ENCODE data around the gene COMT.

Gene COMT

GRCh38 chr22:19970031-19970478, 28.5 kb downstream of the COMT start:
- no peak overlapping the region for H3K23ac ChIP-seq (ENCODE audit: low read length in 2 of 2)
- no peak overlapping the region for H3K14ac ChIP-seq (ENCODE audit: low read length in 2 of 2)
- no peak overlapping the region for H4K8ac ChIP-seq (ENCODE audit: low read length)
- no peaks in the 10 kb centered on the region for H3K9me3 ChIP-seq (ENCODE audit: control insufficient read depth, low read length)
- no peak overlapping the region for H4K91ac ChIP-seq (ENCODE audit: low read length)
- no peaks in the 10 kb centered on the region for H3K79me1 ChIP-seq (replicated peaks; ENCODE audit: low read length, poor library complexity, severe bottlenecking)
- no peak overlapping the region for H3K27ac ChIP-seq (ENCODE audit: low read length, poor library complexity, severe bottlenecking)
- no peaks in the 10 kb centered on the region for H3K27me3 ChIP-seq (ENCODE audit: control insufficient read depth in 1 of 2, insufficient read depth in 1 of 2, low read length in 2 of 2)
- no peak overlapping the region for H2AFZ ChIP-seq (ENCODE audit: low read depth, low read length)
- H2BK5ac ChIP-seq (ENCODE audit: low read depth, low read length, poor library complexity, severe bottlenecking): no peak overlapping the region
- no peak overlapping the region for H3K4me3 ChIP-seq (ENCODE audit: insufficient read depth in 1 of 2, low read depth in 1 of 2, low read length in 2 of 2)
- H2AK5ac ChIP-seq (ENCODE audit: low read length, severe bottlenecking): no peak overlapping the region
- no peak overlapping the region for H2BK15ac ChIP-seq (ENCODE audit: low read depth, poor library complexity, severe bottlenecking)
- H3K36me3 ChIP-seq (ENCODE audit: control insufficient read depth in 1 of 2, insufficient read depth in 2 of 2, low read depth in 1 of 2, low read length in 2 of 2): peaks cover 34 to 72% of the 10 kb centered on the region in 2 experiments
- H3K4me1 ChIP-seq (ENCODE audit: control insufficient read depth, insufficient read depth, low read depth, low read length): peaks cover 17% of the 10 kb centered on the region
- H3K9ac ChIP-seq (ENCODE audit: low read length): no peak overlapping the region
- no peak overlapping the region for H2BK120ac ChIP-seq (ENCODE audit: low read depth, low read length)
- no peak overlapping the region for H2BK12ac ChIP-seq (ENCODE audit: low read length in 2 of 2)
- no peak overlapping the region for H3K4me2 ChIP-seq (ENCODE audit: low read length, poor library complexity, severe bottlenecking)
- no peak for DNase-seq
- no peak overlapping the region for H3K4ac ChIP-seq (ENCODE audit: low read depth in 1 of 2, low read length in 2 of 2)
- WGBS: 71% methylated on average over 9 of the region's 9 CpGs
- no peak overlapping the region for H3K18ac ChIP-seq (ENCODE audit: low read depth in 1 of 2, low read length in 2 of 2)

DNA sequence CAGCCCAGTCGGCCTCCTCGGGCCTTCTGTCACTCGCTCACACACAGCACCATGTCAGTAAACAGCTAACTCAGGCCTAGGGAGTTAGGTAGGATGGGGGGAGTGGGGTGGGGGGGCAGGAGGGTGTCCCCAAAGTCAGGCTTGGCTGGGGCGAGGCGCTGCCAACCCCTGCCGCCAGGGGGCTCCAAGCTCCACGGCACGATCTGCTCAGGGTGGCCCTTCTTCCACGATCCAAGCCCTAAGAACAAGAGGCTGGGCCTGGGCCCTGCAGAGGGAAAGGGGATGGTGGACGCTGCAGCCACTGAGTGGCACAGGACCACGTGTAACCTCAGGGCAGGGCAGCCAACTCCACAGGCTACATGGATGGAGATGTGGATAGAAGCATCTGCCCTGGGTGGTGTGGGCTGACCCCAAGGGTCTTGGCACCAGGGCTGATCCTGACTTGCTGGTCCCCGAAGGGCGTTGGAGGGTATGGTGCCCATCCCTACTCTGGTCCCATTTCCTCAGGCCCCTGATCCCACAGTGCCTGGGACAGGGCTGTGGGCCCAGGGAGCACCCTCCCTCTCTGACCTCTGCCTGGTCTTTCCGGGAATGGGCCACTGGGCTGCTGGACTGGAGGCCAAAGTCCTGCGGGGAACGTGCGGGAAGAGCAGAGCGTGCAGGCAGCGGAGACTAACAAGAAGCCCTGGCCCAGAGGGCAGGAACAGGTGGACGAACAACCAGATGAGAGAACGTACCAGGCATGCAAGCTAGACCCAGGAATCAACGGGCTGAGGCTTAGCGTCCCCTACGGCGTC, 29.1 kb downstream of the COMT start:
- 59% methylated on average over 22 of the region's 25 CpGs for WGBS
- Histone ChIP-seq H3K4me1 (ENCODE audit: control insufficient read depth, insufficient read depth, low read depth, low read length) (peaks cover 23% of the 10 kb centered on the region), H3K27ac (ENCODE audit: low read length, poor library complexity, severe bottlenecking) (no peak overlapping the region), H3K4ac (ENCODE audit: low read depth in 1 of 2, low read length in 2 of 2) (no peak overlapping the region), H2AFZ (ENCODE audit: low read depth, low read length) (no peak overlapping the region), H3K4me2 (ENCODE audit: low read length, poor library complexity, severe bottlenecking) (no peak overlapping the region), H2AK5ac (ENCODE audit: low read length, severe bottlenecking) (no peak overlapping the region), H2BK120ac (ENCODE audit: low read depth, low read length) (no peak overlapping the region), H3K4me3 (ENCODE audit: insufficient read depth in 1 of 2, low read depth in 1 of 2, low read length in 2 of 2) (no peak overlapping the region), H3K27me3 (ENCODE audit: control insufficient read depth in 1 of 2, insufficient read depth in 1 of 2, low read length in 2 of 2) (no peaks in the 10 kb centered on the region), H3K79me1 (replicated peaks; ENCODE audit: low read length, poor library complexity, severe bottlenecking) (no peaks in the 10 kb centered on the region), H3K9me3 (ENCODE audit: control insufficient read depth, low read length) (no peaks in the 10 kb centered on the region), H3K9ac (ENCODE audit: low read length) (peak overlapping the region; percentile 29), H4K91ac (ENCODE audit: low read length) (no peak overlapping the region), H3K36me3 (ENCODE audit: control insufficient read depth in 1 of 2, insufficient read depth in 2 of 2, low read depth in 1 of 2, low read length in 2 of 2) (peaks cover 34 to 72% of the 10 kb centered on the region in 2 experiments), H3K18ac (ENCODE audit: low read depth in 1 of 2, low read length in 2 of 2) (no peak overlapping the region), H2BK15ac (ENCODE audit: low read depth, poor library complexity, severe bottlenecking) (no peak overlapping the region), H4K8ac (ENCODE audit: low read length) (no peak overlapping the region), H3K14ac (ENCODE audit: low read length in 2 of 2) (no peak overlapping the region), H3K23ac (ENCODE audit: low read length in 2 of 2) (no peak overlapping the region), H2BK5ac (ENCODE audit: low read depth, low read length, poor library complexity, severe bottlenecking) (no peak overlapping the region), H2BK12ac (ENCODE audit: low read length in 2 of 2) (no peak overlapping the region)
- peak; percentile 59 for DNase-seq

GRCh38 chr22:19971276-19972124, 29.9 kb downstream of the COMT start:
- H3K27ac ChIP-seq (ENCODE audit: low read length, poor library complexity, severe bottlenecking): no peak overlapping the region
- H3K9me3 ChIP-seq (ENCODE audit: control insufficient read depth, low read length): no peaks in the 10 kb centered on the region
- H4K91ac ChIP-seq (ENCODE audit: low read length): no peak overlapping the region
- H3K4me1 ChIP-seq (ENCODE audit: control insufficient read depth, insufficient read depth, low read depth, low read length): peaks cover 26% of the 10 kb centered on the region
- no peak overlapping the region for H3K18ac ChIP-seq (ENCODE audit: low read depth in 1 of 2, low read length in 2 of 2)
- H4K8ac ChIP-seq (ENCODE audit: low read length): no peak overlapping the region
- H2BK120ac ChIP-seq (ENCODE audit: low read depth, low read length): no peak overlapping the region
- no peak for DNase-seq
- no peaks in the 10 kb centered on the region for H3K79me1 ChIP-seq (replicated peaks; ENCODE audit: low read length, poor library complexity, severe bottlenecking)
- no peak overlapping the region for H3K14ac ChIP-seq (ENCODE audit: low read length in 2 of 2)
- no peak overlapping the region for H3K23ac ChIP-seq (ENCODE audit: low read length in 2 of 2)
- no peak overlapping the region for H3K4me3 ChIP-seq (ENCODE audit: insufficient read depth in 1 of 2, low read depth in 1 of 2, low read length in 2 of 2)
- H2BK15ac ChIP-seq (ENCODE audit: low read depth, poor library complexity, severe bottlenecking): no peak overlapping the region
- no peak overlapping the region for H2AK5ac ChIP-seq (ENCODE audit: low read length, severe bottlenecking)
- no peak overlapping the region for H2BK12ac ChIP-seq (ENCODE audit: low read length in 2 of 2)
- H3K27me3 ChIP-seq (ENCODE audit: control insufficient read depth in 1 of 2, insufficient read depth in 1 of 2, low read length in 2 of 2): peaks cover 0 to 4% of the 10 kb centered on the region in 2 experiments
- no peak overlapping the region for H2BK5ac ChIP-seq (ENCODE audit: low read depth, low read length, poor library complexity, severe bottlenecking)
- H3K9ac ChIP-seq (ENCODE audit: low read length): no peak overlapping the region
- no peak overlapping the region for H2AFZ ChIP-seq (ENCODE audit: low read depth, low read length)
- H3K36me3 ChIP-seq (ENCODE audit: control insufficient read depth in 1 of 2, insufficient read depth in 2 of 2, low read depth in 1 of 2, low read length in 2 of 2): peaks cover 30 to 71% of the 10 kb centered on the region in 2 experiments
- no peak overlapping the region for H3K4me2 ChIP-seq (ENCODE audit: low read length, poor library complexity, severe bottlenecking)
- WGBS: 88% methylated on average over 26 of the region's 28 CpGs
- no peak overlapping the region for H3K4ac ChIP-seq (ENCODE audit: low read depth in 1 of 2, low read length in 2 of 2)

GRCh38 chr22:19972251-19972650, 30.7 kb downstream of the COMT start:
- H3K4me2 ChIP-seq (ENCODE audit: low read length, poor library complexity, severe bottlenecking): no peak overlapping the region
- H3K14ac ChIP-seq (ENCODE audit: low read length in 2 of 2): no peak overlapping the region
- no peak overlapping the region for H2BK15ac ChIP-seq (ENCODE audit: low read depth, poor library complexity, severe bottlenecking)
- no peak overlapping the region for H3K9ac ChIP-seq (ENCODE audit: low read length)
- no peaks in the 10 kb centered on the region for H3K9me3 ChIP-seq (ENCODE audit: control insufficient read depth, low read length)
- peaks cover 26% of the 10 kb centered on the region for H3K4me1 ChIP-seq (ENCODE audit: control insufficient read depth, insufficient read depth, low read depth, low read length)
- no peak overlapping the region for H3K23ac ChIP-seq (ENCODE audit: low read length in 2 of 2)
- no peak overlapping the region for H3K4me3 ChIP-seq (ENCODE audit: insufficient read depth in 1 of 2, low read depth in 1 of 2, low read length in 2 of 2)
- H3K79me1 ChIP-seq (replicated peaks; ENCODE audit: low read length, poor library complexity, severe bottlenecking): no peaks in the 10 kb centered on the region
- no peak overlapping the region for H4K91ac ChIP-seq (ENCODE audit: low read length)
- no peak overlapping the region for H3K27ac ChIP-seq (ENCODE audit: low read length, poor library complexity, severe bottlenecking)
- H2AFZ ChIP-seq (ENCODE audit: low read depth, low read length): no peak overlapping the region
- H3K36me3 ChIP-seq (ENCODE audit: control insufficient read depth in 1 of 2, insufficient read depth in 2 of 2, low read depth in 1 of 2, low read length in 2 of 2): peaks cover 22 to 71% of the 10 kb centered on the region in 2 experiments
- no peak overlapping the region for H4K8ac ChIP-seq (ENCODE audit: low read length)
- H2BK12ac ChIP-seq (ENCODE audit: low read length in 2 of 2): no peak overlapping the region
- 96% methylated on average over 9 of the region's 9 CpGs for WGBS
- no peak overlapping the region for H3K18ac ChIP-seq (ENCODE audit: low read depth in 1 of 2, low read length in 2 of 2)
- peaks cover 0 to 8% of the 10 kb centered on the region in 2 experiments for H3K27me3 ChIP-seq (ENCODE audit: control insufficient read depth in 1 of 2, insufficient read depth in 1 of 2, low read length in 2 of 2)
- H2BK120ac ChIP-seq (ENCODE audit: low read depth, low read length): no peak overlapping the region
- H2BK5ac ChIP-seq (ENCODE audit: low read depth, low read length, poor library complexity, severe bottlenecking): no peak overlapping the region
- no peak overlapping the region for H3K4ac ChIP-seq (ENCODE audit: low read depth in 1 of 2, low read length in 2 of 2)
- DNase-seq: no peak
- no peak overlapping the region for H2AK5ac ChIP-seq (ENCODE audit: low read length, severe bottlenecking)
